ENCODE measurements around the gene SUPT7L. TPM values are rescaled to one million over a fixed set of nuclear protein-coding genes. Genes with fewer than 3 reads are reported as not detected.
"Not testable (repeated sequence)": the region's sequence is repeated elsewhere in the genome, so short reads cannot be mapped to it uniquely, and the experiment has no call there.

The SUPT7L gene
- total RNA-seq, 2 experiments from 2014 or later: 27.8 to 29.7 TPM

DNA sequence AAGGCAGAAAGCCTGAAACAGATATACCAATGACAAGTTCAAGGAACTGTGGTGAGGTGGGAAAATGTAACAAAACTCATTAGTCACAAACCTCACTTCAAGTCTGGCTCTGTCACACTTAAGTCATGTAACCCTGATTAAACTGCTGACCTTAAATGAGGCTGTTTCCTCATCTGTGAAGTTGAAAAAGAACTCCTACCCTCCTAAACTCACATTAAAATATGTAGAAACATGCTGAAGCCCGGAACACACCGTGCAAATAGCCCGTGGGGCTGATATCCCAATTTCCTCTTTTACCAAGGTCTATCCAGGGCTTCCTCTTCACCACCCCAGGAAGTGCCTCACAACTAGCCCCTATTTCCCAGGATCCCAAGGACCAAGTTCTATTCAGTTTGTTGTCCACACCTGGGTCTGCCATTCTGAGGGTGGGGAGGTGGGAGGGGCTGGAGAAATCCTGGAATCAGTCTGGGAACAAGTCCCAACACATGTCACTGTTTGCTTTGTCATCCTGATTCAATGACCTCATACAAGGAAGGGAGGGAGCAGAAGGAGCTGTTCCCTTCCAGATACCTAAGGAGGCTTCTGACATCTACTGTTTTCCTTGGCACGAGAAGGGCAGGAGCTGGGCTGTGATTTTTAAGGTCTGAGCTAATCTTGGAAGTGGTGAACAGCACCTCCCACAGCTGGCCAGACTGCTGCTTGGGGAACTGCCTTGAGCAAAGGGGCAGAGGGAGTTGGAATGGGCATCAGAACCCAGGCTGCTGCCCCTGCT, 42.6 kb upstream of the SUPT7L start:
- peak overlapping the region; percentile 44 for H3K27ac Mint-ChIP-seq
- H3K4me1 Mint-ChIP-seq (ENCODE audit: low read depth): peaks cover 15% of the 10 kb centered on the region
- no peaks in the 10 kb centered on the region for H3K27me3 Mint-ChIP-seq (ENCODE audit: low read depth)
- H3K4me3 Mint-ChIP-seq: no peak overlapping the region
- H3K36me3 Mint-ChIP-seq (ENCODE audit: low read depth): no peaks in the 10 kb centered on the region
- no peak for DNase-seq
- CTCF ChIA-PET: interaction anchor here (0.6 to 3.6 kb wide), 7 partner anchors 11 to 345 kb away, joined by 3 to 30 read pairs (median 4); no protein-coding TSS in a partner anchor
- intact Hi-C loops (cut with micrococcal nuclease): no loop called here
- no peaks in the 10 kb centered on the region for H3K9me3 Mint-ChIP-seq

DNA sequence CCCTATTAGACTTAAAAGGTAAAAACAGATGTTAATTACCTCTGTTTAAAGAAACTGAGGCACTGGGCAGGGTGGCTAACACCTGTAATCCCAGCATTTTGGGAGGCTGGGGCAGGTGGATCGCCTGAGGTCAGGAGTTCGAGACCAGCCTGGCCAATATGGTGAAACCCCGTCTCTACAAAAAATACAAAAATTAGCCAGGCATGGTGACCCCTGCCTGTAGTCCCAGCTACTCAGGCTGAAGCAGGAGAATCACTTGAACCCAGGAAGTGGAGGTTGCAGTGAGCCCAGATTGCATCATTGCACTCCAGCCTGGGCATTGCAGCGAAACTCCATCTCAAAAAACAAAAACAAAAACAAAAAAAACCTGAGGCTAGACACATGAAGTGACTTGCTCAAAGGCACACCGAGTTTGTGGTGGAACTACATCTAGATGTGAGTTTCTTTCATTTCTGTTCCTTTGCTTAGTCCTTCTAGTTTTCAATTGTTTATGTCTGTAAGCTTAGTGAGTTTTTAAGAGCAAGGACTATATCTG, 41.0 kb upstream of the SUPT7L start:
- Mint-ChIP-seq H3K4me1 (ENCODE audit: low read depth) (peaks cover 13% of the 10 kb centered on the region), H3K27me3 (ENCODE audit: low read depth) (no peaks in the 10 kb centered on the region), H3K9me3 (no peaks in the 10 kb centered on the region), H3K27ac (no peak overlapping the region), H3K36me3 (ENCODE audit: low read depth) (no peaks in the 10 kb centered on the region), H3K4me3 (no peak overlapping the region)
- intact Hi-C loops (cut with micrococcal nuclease): no loop called here
- CTCF ChIA-PET: interaction anchor here (0.6 to 3.6 kb wide), 26 partner anchors 9 to 793 kb away, joined by 3 to 30 read pairs (median 4); no protein-coding TSS in a partner anchor
- DNase-seq: no peak

DNA sequence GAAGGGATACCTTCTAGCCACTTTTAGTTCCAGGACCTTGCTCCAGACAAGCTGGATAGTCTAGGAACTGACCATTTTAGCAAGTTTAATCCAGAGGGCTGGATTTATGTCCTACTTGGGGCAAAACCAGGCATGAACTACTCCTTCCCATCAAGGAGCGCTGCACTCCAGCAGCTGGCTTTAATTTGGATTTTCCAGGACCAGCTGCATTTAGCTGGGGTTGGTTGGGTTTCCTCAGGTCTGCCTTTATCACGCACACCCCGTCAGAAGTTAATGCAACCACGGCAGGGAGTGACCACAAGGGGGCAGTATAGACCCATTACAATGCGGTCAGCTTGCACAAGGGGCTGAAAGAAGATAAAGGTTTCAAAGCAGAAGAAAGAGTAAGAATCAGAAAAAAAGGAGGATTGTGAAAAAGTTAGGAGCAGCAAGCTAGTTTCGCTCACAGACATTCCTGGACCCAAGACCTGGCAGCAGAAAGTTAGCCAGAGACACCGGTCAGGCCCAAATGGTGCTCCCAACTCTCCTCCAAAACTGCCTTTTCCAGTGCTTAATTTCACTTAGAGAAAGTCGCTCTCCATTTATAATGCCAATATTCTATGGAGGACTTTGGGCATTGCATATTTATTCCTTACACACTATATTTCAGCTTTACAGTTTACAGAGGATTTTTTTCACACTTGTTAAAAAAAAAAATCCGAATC, 40.4 kb upstream of the SUPT7L start:
- intact Hi-C loops (cut with micrococcal nuclease): loop anchor here (1.0 to 2.0 kb wide), 3 partner anchors 51 to 749 kb away; no protein-coding TSS in a partner anchor
- DNase-seq: peak; percentile 95
- CTCF ChIA-PET: interaction anchor here (0.6 to 3.6 kb wide), 29 partner anchors 9 to 825 kb away, joined by 3 to 30 read pairs (median 3); no protein-coding TSS in a partner anchor
- H3K36me3 Mint-ChIP-seq (ENCODE audit: low read depth): no peaks in the 10 kb centered on the region
- no peaks in the 10 kb centered on the region for H3K9me3 Mint-ChIP-seq
- H3K4me3 Mint-ChIP-seq: no peak overlapping the region
- H3K27ac Mint-ChIP-seq: no peak overlapping the region
- H3K4me1 Mint-ChIP-seq (ENCODE audit: low read depth): peaks cover 13% of the 10 kb centered on the region
- H3K27me3 Mint-ChIP-seq (ENCODE audit: low read depth): no peaks in the 10 kb centered on the region

DNA sequence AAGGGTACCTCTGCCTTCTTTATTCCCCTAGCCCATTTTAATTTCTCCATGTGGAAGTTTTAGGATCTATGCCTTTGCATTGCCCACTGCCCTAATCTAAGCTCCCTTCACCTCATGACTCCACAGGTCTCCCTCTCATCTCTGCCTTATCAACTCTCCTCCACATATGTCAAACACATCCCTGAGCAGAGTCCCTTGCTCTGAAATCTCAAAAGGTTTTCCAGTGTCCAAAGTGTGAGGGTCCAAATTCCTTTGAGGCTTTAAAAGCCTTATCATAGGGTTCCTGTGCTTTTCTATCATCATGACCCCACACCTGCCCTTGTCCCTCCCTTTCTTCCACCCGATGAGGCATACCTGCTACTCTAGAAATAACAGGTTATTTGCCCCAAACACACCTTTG, 38.9 kb upstream of the SUPT7L start:
- DNase-seq: no peak
- CTCF ChIA-PET: interaction anchor here (3.6 kb wide), 1 partner anchor 20 kb away, joined by 30 read pairs; no protein-coding TSS in a partner anchor
- Mint-ChIP-seq H3K9me3 (no peaks in the 10 kb centered on the region), H3K4me1 (ENCODE audit: low read depth) (peaks cover 13% of the 10 kb centered on the region), H3K27ac (no peak overlapping the region), H3K36me3 (ENCODE audit: low read depth) (no peaks in the 10 kb centered on the region), H3K27me3 (ENCODE audit: low read depth) (no peaks in the 10 kb centered on the region), H3K4me3 (no peak overlapping the region)
- intact Hi-C loops (cut with micrococcal nuclease): loop anchor here (2.0 kb wide), 1 partner anchor 694 kb away; no protein-coding TSS in a partner anchor

DNA sequence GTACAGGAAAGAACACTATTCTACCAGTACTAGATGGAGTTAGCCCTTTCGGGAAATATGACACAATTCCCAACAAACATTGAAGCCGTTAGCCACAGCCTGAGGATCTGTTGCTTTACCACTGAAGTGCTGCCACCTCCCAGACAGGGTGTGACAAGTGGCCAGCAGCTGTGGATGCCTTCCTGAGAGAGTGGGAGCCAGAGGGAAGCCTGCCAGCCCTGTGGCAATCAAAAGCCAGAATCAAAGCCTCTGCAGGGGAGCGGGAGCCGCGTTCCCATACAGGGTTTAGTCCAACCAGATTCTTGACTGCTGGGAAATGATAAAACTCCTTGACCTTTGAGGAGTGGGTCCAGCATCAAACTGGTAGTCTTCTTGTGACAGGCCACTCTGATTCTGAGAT, 38.3 kb upstream of the SUPT7L start:
- Mint-ChIP-seq H3K9me3 (no peaks in the 10 kb centered on the region), H3K4me1 (ENCODE audit: low read depth) (peaks cover 13% of the 10 kb centered on the region), H3K27ac (no peak overlapping the region), H3K4me3 (no peak overlapping the region), H3K27me3 (ENCODE audit: low read depth) (no peaks in the 10 kb centered on the region), H3K36me3 (ENCODE audit: low read depth) (no peaks in the 10 kb centered on the region)
- no peak for DNase-seq
- intact Hi-C loops (cut with micrococcal nuclease): loop anchor here (2.0 kb wide), 1 partner anchor 695 kb away; no protein-coding TSS in a partner anchor
- CTCF ChIA-PET: no interaction called here

DNA sequence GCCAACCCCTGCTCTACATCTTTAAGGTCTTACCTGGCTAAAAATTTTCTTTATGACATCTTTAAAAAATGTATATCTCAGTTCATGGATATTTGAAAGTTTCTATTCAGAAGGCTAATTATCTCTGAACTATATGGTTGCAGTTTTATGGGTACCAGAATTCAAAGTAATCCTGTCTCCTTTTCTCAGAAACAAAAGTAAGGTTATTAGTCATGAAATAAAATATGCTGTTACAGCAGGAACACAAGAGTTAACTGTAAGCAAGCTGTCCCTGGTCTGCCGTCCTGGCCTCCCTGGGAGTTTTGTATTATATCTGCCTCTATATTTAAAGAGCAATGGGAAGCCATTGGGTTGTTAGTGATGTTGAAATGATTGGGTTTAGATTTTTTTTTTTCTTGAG, 34.2 kb upstream of the SUPT7L start:
- Mint-ChIP-seq H3K27me3 (ENCODE audit: low read depth) (no peaks in the 10 kb centered on the region), H3K9me3 (no peaks in the 10 kb centered on the region), H3K4me3 (no peak overlapping the region), H3K4me1 (ENCODE audit: low read depth) (no peaks in the 10 kb centered on the region), H3K36me3 (ENCODE audit: low read depth) (no peaks in the 10 kb centered on the region), H3K27ac (no peak overlapping the region)
- CTCF ChIA-PET: no interaction called here
- intact Hi-C loops (cut with micrococcal nuclease): no loop called here
- no peak for DNase-seq

DNA sequence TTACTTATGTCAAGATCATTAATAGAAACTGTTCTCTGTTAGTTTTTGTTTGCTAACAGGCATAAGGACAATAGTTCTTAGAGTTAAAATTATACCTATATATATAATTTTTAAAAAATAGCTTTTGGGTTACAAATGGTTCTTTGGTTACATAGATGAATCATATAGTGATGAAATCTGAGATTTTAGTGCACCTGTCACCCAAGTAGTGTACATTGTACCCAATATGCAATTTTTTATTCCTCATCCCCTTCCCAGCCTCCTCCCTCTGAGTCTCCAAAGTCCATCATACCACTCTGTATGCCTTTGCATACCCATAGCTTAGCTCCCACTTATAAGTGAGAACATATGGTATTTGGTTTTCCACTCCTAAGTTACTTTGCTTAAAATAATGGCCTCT, 26.6 kb upstream of the SUPT7L start:
- Mint-ChIP-seq H3K4me3 (no peak overlapping the region), H3K27me3 (ENCODE audit: low read depth) (no peaks in the 10 kb centered on the region), H3K36me3 (ENCODE audit: low read depth) (peaks cover 14% of the 10 kb centered on the region), H3K27ac (no peak overlapping the region), H3K9me3 (no peaks in the 10 kb centered on the region), H3K4me1 (ENCODE audit: low read depth) (no peaks in the 10 kb centered on the region)
- CTCF ChIA-PET: interaction anchor here (0.5 to 1.2 kb wide), 4 partner anchors 13 to 142 kb away, joined by 3 read pairs; no protein-coding TSS in a partner anchor
- intact Hi-C loops (cut with micrococcal nuclease): no loop called here
- DNase-seq: no peak

DNA sequence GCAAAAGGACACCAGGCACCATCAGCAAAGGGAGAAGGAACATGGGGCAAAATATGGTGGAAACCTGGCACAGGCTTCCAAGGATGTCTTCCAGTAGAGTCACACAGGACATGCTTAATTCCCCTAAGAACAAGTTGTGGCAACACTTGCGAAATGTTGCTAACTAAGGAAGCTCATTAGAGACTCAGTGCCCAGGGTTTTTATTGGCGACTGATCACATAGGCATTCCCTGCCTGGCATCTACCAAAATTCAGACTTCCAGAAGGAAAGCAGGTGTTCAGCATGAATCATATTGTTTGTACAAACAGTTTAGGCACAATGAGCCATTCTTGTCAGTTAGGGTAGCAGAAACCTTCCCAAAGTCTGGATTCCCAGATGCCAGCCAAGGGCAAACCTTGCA, 26.0 kb upstream of the SUPT7L start:
- CTCF ChIA-PET: no interaction called here
- intact Hi-C loops (cut with micrococcal nuclease): no loop called here
- Mint-ChIP-seq H3K27ac (no peak overlapping the region), H3K36me3 (ENCODE audit: low read depth) (peaks cover 18% of the 10 kb centered on the region), H3K4me3 (no peak overlapping the region), H3K4me1 (ENCODE audit: low read depth) (no peaks in the 10 kb centered on the region), H3K9me3 (no peaks in the 10 kb centered on the region), H3K27me3 (ENCODE audit: low read depth) (no peaks in the 10 kb centered on the region)
- DNase-seq: no peak

DNA sequence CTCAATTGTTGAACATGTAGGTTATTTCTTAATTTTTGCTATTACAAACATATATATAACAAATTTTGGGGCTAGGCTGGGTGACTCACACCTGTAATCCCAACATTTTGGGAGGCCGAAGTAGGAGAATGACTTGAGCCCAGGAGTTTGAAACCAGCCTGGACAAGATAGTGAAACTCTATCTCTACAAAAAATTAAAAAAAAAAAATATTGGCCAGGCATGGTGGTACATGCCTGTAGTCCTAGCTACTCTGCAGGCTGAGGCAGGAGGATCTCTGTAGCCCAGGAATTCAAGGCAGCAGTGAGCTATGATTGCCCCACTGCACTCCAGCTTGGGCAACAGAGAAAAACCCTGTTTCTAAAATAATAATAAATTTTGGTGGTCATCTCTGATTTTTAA, 23.8 kb upstream of the SUPT7L start:
- intact Hi-C loops (cut with micrococcal nuclease): no loop called here
- CTCF ChIA-PET: interaction anchor here (1.1 to 1.2 kb wide), 2 partner anchors 21 to 101 kb away, joined by 3 to 4 read pairs; no protein-coding TSS in a partner anchor
- DNase-seq: no peak
- no peak overlapping the region for H3K27ac Mint-ChIP-seq
- peaks cover 21% of the 10 kb centered on the region for H3K36me3 Mint-ChIP-seq (ENCODE audit: low read depth)
- H3K4me1 Mint-ChIP-seq (ENCODE audit: low read depth): peaks cover 16% of the 10 kb centered on the region
- no peak overlapping the region for H3K4me3 Mint-ChIP-seq
- H3K9me3 Mint-ChIP-seq: no peaks in the 10 kb centered on the region
- no peaks in the 10 kb centered on the region for H3K27me3 Mint-ChIP-seq (ENCODE audit: low read depth)

DNA sequence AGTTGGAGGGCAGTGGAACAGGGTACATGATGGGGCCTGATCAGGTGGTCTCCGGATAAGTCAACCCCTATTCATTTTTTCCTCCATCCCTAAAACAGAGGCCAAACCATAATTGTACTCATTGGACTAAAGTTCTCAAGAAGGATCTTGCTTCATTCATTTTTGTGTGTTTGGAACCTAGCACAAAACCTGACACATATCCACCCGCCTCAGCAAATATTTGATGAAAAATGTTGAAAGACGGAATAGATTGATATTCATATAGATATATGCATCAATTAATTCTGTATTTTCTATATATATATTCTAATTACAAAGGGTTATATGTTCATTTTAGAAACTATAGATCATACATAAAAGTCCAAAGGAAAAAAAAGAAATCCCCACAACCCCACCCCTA, 22.2 kb upstream of the SUPT7L start:
- no peak overlapping the region for H3K4me3 Mint-ChIP-seq
- CTCF ChIA-PET: no interaction called here
- intact Hi-C loops (cut with micrococcal nuclease): no loop called here
- no peaks in the 10 kb centered on the region for H3K9me3 Mint-ChIP-seq
- H3K27me3 Mint-ChIP-seq (ENCODE audit: low read depth): no peaks in the 10 kb centered on the region
- DNase-seq: no peak
- H3K27ac Mint-ChIP-seq: no peak overlapping the region
- peaks cover 21% of the 10 kb centered on the region for H3K36me3 Mint-ChIP-seq (ENCODE audit: low read depth)
- peaks cover 25% of the 10 kb centered on the region for H3K4me1 Mint-ChIP-seq (ENCODE audit: low read depth)

DNA sequence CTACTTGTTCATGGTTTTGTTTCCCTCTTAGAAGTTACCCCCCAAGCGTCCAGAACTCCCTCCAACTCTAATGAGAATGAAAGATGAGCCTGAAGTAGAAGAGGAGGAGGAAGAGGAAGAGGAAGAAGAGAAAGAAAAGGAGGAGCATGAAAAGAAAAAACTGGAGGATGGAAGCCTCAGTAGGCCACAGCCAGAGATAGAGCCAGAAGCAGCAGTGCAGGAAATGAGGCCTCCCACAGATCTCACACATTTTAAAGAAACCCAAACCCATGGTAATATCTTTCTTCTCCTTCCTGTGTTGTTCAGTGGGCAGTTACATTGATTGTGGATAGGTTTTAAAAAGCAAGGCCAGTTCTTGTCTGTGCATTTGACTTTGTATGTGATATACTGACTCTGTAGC, 21.6 kb upstream of the SUPT7L start:
- H3K27me3 Mint-ChIP-seq (ENCODE audit: low read depth); H3K27ac Mint-ChIP-seq; intact Hi-C loops (cut with micrococcal nuclease); H3K9me3 Mint-ChIP-seq; DNase-seq; H3K4me3 Mint-ChIP-seq: not testable (repeated sequence)
- peaks cover 22% of the 10 kb centered on the region for H3K36me3 Mint-ChIP-seq (ENCODE audit: low read depth)
- CTCF ChIA-PET: interaction anchor here (2.3 to 4.7 kb wide), 3 partner anchors 8 to 38 kb away, joined by 7 to 30 read pairs (median 17); no protein-coding TSS in a partner anchor
- H3K4me1 Mint-ChIP-seq (ENCODE audit: low read depth): peaks cover 25% of the 10 kb centered on the region

DNA sequence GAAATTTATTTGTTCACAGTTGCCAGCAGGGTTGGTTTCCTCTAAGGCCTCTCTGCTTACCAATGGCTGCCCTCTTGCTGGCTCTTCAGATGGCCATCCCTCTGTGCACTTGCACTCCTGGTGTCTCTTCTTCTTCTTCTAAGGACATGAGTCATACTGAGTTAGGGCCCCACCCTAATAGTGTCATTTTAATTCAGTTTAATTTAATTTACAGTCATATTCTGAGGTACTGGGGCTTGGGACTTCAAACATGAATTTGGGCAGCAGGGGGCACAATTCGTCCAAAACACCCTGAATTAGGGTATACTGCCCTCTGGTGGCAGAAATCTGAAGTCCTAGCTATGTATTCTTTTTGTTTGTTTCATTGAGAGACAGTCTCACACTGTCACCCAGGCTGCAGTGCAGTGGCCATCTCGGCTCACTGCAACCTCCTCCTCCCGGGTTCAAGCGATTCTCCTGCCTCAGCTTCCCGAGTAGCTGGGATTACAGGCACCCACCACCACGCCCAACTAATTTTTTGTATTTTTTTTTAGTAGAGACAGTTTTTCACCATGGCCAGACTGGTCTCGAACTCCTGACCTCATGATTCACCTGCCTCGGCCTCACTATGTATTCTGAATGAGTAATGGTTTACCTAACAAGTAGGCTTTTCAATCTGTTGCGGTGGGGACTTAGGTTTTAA, 20.1 kb upstream of the SUPT7L start:
- intact Hi-C loops (cut with micrococcal nuclease): loop anchor here (1.0 to 5.0 kb wide), 10 partner anchors 45 to 431 kb away; partner anchors contain the start of genes CCDC121, EIF2B4, GPN1 and IFT172
- H3K4me1 Mint-ChIP-seq (ENCODE audit: low read depth): peaks cover 25% of the 10 kb centered on the region
- peak; percentile 96 for DNase-seq
- H3K27me3 Mint-ChIP-seq (ENCODE audit: low read depth): no peaks in the 10 kb centered on the region
- H3K4me3 Mint-ChIP-seq: no peak overlapping the region
- CTCF ChIA-PET: interaction anchor here (0.5 to 4.7 kb wide), 56 partner anchors 10 to 1048 kb away, joined by 3 to 30 read pairs (median 4); partner anchors contain the start of genes CCDC121, EIF2B4, GPN1 and NRBP1
- H3K27ac Mint-ChIP-seq: peak overlapping the region; percentile 87
- no peaks in the 10 kb centered on the region for H3K9me3 Mint-ChIP-seq
- H3K36me3 Mint-ChIP-seq (ENCODE audit: low read depth): peaks cover 22% of the 10 kb centered on the region
